Measurements from ENCODE around the gene CYP26C1. TPM values are rescaled to one million over a fixed set of nuclear protein-coding genes. Genes with fewer than 3 reads are reported as not detected.

CYP26C1 gene
- total RNA-seq, 1 experiment from 2014 or later = 0.46 TPM

GRCh38 chr10:93063977-93064660, 3.5 kb downstream of the CYP26C1 start:
- intact Hi-C loops (cut with micrococcal nuclease; ENCODE audit: unreplicated experiment) = no loop called here
- POLR2A ChIA-PET (ENCODE audit: unreplicated experiment) = no interaction called here
- Histone ChIP-seq H3K4me2 (no peak overlapping the region), H3K4me3 (no peak overlapping the region), H3K4me1 (replicated peaks; ENCODE audit: insufficient read depth) (no peaks in the 10 kb centered on the region), H3K36me3 (ENCODE audit: low read depth) (no peaks in the 10 kb centered on the region), H3K9me2 (ENCODE audit: insufficient read depth) (no peaks in the 10 kb centered on the region), H3K9me3 (ENCODE audit: insufficient read depth, low read depth) (no peaks in the 10 kb centered on the region), H3K79me2 (ENCODE audit: low read depth) (no peaks in the 10 kb centered on the region), H4K20me1 (ENCODE audit: insufficient read depth) (no peaks in the 10 kb centered on the region), H2AFZ (no peak overlapping the region), H3K27ac (no peak overlapping the region), H3K27me3 (ENCODE audit: insufficient read depth, low read depth) (no peaks in the 10 kb centered on the region), H3F3A (ENCODE audit: insufficient read depth, low read depth) (no peaks in the 10 kb centered on the region)
- CTCF ChIA-PET = no interaction called here
- no TSS peak for BruUV-seq (replicated peaks)
- TF ChIP-seq CTCF (conservative IDR thresholded peaks at IDR 0.05) (no peak), EZH2 (IDR thresholded peaks at IDR 0.05; ENCODE audit: low read depth) (no peak)
- DNase-seq = no peak

GRCh38 chr10:93064874-93065660, 4.5 kb downstream of the CYP26C1 start:
- no peak for DNase-seq
- POLR2A ChIA-PET (ENCODE audit: unreplicated experiment) = no interaction called here
- no peaks in the 10 kb centered on the region for H3K79me2 ChIP-seq (ENCODE audit: low read depth)
- H2AFZ ChIP-seq = no peak overlapping the region
- H3K4me2 ChIP-seq = no peak overlapping the region
- CTCF ChIA-PET = interaction anchor here (0.7 kb wide), 2 partner anchors 348 to 431 kb away, joined by 4 read pairs; no protein-coding TSS in a partner anchor
- no peaks in the 10 kb centered on the region for H3F3A ChIP-seq (ENCODE audit: insufficient read depth, low read depth)
- no peak overlapping the region for H3K27ac ChIP-seq
- 0 out of 2 replicates have a peak, but pooled peaks cover 2% of the 10 kb centered on the region for H3K4me1 ChIP-seq (replicated peaks; ENCODE audit: insufficient read depth)
- no peaks in the 10 kb centered on the region for H3K27me3 ChIP-seq (ENCODE audit: insufficient read depth, low read depth)
- TF ChIP-seq CTCF (conservative IDR thresholded peaks at IDR 0.05) (no peak), EZH2 (IDR thresholded peaks at IDR 0.05; ENCODE audit: low read depth) (no peak)
- no TSS peak for BruUV-seq (replicated peaks)
- no peak overlapping the region for H3K4me3 ChIP-seq
- intact Hi-C loops (cut with micrococcal nuclease; ENCODE audit: unreplicated experiment) = no loop called here
- no peaks in the 10 kb centered on the region for H3K36me3 ChIP-seq (ENCODE audit: low read depth)
- H3K9me3 ChIP-seq (ENCODE audit: insufficient read depth, low read depth) = no peaks in the 10 kb centered on the region
- no peaks in the 10 kb centered on the region for H4K20me1 ChIP-seq (ENCODE audit: insufficient read depth)
- no peaks in the 10 kb centered on the region for H3K9me2 ChIP-seq (ENCODE audit: insufficient read depth)

- BruUV-seq (replicated peaks) = no TSS peak
- ChIA-PET POLR2A (ENCODE audit: unreplicated experiment) (no interaction called here), CTCF (no interaction called here)
- Histone ChIP-seq H3K79me2 (ENCODE audit: low read depth) (no peaks in the 10 kb centered on the region), H3K4me2 (no peak overlapping the region), H3K36me3 (ENCODE audit: low read depth) (no peaks in the 10 kb centered on the region), H3K4me1 (replicated peaks; ENCODE audit: insufficient read depth) (peaks cover 10% of the 10 kb centered on the region; the same call in 1 of the 2 replicates), H3K4me3 (no peak overlapping the region), H3K27me3 (ENCODE audit: insufficient read depth, low read depth) (no peaks in the 10 kb centered on the region), H4K20me1 (ENCODE audit: insufficient read depth) (no peaks in the 10 kb centered on the region), H3F3A (ENCODE audit: insufficient read depth, low read depth) (no peaks in the 10 kb centered on the region), H3K9me2 (ENCODE audit: insufficient read depth) (no peaks in the 10 kb centered on the region), H2AFZ (no peak overlapping the region), H3K27ac (no peak overlapping the region), H3K9me3 (ENCODE audit: insufficient read depth, low read depth) (no peaks in the 10 kb centered on the region)
- TF ChIP-seq CTCF (conservative IDR thresholded peaks at IDR 0.05) (no peak), EZH2 (IDR thresholded peaks at IDR 0.05; ENCODE audit: low read depth) (no peak)
- no peak for DNase-seq
- intact Hi-C loops (cut with micrococcal nuclease; ENCODE audit: unreplicated experiment) = no loop called here
Observed at GRCh38 chr10:93065675-93066543, 5.3 kb downstream of the CYP26C1 start.

All from PC-9 (cell line).